HG03045 (cell line): Measurements from ENCODE around the gene LMX1A.

Source experiments
- ATAC-seq: cut with Tn5 transposase; IDR thresholded peaks from one replicate; pipeline ENCODE4 v1.9.1; 2021; ENCODE audit warnings: mild to moderate bottlenecking, moderate library complexity; ENCODE audit not compliant: unreplicated experiment

Gene LMX1A

DNA sequence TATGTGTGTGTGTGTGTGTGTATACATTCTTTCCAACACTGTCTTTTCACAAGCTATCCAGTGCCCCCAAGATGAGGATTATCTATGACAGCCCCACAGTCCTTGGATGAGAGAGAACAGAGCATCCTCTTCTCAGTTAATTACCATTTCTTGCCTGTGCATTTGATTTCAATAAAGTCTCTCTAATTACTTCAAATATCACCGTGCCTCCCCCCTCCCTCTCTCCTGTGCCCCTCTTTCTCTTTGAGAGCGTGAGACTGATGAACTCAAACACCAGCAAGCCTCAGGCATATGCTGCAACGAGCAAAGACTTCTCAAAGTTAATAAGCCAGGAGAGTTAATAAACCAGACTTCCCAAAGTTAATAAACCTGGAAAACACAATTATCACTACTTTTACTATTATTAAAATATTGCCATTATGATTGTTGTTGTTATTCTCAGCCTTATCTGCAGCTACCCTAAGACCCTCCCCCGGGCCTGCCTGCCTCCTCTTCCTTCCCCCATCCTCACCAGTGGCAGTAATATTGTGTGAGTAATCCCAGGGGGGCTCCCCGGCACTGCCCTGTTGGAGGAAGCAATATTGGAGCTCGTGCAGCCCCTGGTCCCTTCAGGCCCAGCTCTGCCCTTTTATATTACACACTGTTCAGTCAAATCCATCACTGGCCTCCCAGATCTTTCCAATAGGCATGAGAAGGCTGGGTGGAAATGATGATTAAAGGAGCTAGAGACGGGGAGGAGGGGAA, 30.9 kb downstream of the LMX1A start:
- ATAC-seq: no peak

DNA sequence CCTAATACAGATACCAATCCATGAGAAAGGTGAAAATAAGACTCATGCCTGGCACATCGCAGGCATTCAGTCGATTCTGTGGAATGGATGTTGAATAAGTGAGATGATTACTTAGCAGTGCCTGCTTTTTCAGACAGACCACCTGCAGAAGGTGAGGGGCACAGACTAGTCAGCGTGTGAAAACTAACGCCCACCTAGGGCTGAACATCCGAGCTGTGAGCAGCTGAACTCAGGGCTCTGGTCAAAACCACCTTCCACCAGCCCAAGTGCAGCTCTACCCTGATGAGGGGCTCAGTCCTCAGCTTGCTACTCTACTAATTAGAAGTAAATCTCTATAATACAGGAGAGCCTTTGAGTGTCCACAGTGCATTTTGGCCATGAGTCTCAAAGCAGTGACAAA, 32.5 kb downstream of the LMX1A start:
- no peak for ATAC-seq

DNA sequence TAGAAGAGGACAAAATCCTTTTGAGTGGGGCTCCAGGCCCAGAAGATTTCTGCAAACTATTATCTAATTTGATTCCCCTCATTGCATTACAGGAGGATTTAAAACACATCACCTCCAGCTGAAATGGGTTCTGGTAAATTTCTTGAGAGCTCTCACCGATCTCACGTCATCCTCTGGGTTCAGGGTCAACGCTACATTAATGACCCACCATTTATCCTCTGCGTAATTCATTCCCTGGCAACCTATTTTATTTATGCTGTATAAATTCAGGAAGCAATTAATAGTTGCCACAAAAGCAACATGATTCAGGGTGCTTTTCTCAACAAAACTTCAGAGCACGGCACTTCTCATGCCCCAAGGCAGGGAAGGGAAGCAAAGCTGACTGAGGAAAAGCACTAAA, 38.9 kb downstream of the LMX1A start:
- ATAC-seq: no peak

DNA sequence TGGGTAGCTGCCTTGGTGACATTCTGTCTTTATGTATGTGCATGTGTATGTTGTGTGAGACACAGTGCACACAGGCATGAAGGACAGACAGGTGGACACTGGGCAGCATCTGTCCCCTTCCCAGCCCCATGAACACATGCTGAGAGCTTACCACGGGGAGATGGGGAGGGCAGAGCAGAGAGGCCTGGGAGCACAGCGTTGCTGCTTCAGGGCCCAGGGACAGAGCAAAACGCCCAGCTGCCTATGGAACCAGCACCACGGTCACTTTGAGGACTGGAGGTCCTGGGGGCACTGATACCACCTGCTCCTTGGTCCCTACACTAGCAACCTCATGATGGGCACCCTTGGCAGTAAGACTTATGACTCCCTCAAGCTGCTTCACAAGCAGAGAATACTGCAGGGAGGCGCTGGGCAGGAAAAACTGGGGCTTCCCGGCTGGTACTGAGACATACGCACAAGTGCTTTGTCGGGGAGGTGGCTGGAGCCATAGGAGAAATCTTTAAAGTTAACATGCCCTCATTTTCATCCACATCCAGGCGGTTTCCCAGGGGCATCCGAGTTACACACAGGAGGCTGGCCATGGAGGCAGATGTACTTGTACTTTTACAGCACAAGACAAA, 40.3 kb downstream of the LMX1A start:
- ATAC-seq: no peak

DNA sequence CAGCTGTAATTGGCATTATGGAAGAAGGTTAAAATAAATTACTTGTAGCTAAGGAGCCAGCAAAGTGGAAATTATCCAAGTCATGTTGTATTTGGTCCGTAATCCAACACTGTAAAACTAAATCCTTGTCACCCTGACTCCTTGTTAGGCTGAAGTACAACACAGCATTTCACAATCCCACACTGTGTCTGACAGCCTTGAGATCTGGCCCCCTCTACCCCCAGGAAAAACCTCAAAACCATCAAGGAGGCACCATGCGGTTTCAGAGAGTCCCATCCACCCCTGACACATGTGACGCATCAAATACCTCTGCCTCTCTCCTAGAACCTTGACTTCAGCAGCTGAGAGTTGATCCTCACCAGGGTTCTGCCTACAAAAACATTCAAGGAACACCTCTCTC, 41.0 kb downstream of the LMX1A start:
- ATAC-seq: no peak

DNA sequence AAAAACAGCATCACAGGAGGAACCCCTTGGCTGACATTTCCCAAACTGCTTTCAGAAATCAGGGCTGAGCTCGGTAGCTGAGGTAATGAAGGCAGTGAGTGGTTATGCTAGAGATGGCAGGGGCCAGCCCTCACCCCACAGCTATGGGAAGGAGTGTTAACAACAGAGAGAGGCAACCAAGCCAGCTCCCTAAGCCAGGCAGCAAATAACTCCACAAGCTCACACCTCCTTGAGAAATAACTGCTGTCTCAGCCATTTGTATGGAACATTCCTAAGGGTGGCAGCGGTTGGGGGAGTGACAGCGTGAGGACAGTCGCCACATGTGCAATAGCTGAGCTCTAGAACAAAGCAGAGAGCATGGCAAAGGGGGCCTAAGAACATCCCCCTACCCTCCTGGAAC, 42.6 kb downstream of the LMX1A start:
- no peak for ATAC-seq

DNA sequence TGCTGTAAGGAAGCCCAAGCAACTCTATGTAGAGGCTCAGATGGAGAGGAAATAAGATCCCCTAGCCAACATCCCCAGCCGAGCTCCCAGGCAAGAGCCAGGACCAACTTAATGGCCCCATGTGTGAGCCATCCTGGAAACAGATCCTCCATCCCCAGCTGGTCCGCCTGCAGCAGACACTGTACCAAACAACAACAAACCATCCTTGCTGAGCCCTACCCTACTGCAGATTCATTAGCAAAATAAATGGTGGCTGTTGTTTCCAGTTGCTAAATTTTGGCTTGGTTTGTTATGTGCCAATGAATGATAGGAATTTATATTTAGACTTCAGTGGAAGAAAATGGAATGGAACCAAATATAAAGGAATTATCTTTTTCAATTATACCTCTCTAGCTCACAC, 43.9 kb downstream of the LMX1A start:
- no peak for ATAC-seq

DNA sequence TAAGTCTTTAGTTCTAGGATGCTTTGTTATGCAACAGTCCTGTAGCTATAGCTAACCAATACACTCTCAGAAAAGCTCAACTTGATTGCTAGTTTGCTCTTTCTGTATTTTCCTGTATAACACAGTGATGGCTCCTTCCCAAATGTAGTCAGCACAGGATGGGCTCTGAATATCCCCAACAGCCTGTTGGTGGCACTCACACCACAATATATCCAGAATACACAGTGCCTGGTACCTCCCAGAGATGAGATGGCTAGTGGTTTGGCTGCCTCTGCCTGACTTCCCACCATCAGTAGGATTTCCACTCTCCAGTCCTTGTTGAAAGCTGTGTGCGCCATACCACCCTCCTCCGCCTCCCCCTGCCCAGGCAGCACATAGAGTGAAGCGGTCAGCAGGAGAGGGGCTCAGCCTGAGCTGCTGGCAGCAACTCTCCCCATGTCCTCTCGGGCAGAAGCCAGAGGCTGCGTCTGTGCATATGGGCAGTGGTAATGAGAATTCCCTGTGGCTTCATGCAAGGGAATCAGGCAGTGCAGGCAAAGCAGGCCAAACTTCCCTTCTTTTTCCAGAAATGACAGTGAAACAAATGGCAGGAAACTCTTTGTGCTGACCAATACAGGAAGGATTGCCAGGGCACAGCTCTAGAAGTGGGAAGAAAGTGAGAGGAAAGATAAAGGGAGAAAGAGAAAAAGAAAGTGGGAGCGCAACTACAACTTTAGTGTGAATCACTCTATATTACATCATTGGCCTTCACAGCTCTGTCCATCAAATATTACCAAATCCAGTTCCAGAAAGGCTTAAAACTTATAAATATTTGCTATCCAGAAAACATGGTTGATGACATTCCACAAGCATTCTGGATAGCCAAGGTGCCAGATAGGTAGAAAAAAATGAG, 49.7 kb downstream of the LMX1A start:
- no peak for ATAC-seq

DNA sequence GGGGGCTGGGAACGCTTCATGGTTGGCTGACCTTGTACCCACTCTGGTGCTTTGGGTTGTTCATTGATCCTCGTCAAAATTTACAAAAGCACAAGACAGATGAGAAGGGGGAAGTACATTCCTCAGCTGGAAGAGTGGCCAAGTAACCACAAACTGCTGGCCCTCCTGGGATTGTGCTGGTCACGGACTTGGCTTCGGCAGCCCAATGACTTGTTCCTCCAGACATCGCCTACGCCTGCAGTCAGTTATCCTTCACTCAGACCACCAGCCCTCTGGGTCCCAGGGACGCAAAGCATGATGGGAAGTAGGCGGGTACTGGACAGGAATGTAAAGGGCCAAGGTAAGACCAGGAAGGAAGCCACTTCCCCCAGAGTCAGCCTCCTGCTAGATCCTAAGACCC, 53.1 kb downstream of the LMX1A start:
- ATAC-seq: no peak

DNA sequence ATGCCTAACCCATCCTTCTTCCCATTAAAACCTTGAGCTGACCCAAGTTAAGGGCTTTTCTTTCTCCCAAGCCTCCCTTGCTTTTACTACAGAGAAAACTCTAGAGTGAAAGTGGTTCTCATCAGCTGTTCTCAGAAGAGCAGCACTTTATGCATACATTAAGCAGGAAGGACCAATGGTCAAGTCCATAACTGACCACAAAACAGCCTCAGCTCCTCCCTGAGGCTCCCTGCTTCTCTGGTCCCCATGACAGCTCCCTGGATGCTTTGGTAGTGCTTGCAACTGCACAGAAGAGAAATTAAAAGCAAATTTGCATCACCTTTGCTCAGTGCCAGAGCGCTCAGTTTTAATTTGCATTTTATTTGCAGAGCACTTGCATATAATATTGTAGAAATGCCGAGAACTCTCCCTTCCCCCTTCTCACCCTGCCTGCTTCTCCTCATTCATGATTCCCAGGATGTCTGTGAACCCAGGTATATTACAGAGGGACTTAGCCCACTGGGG, 56.1 kb downstream of the LMX1A start:
- no peak for ATAC-seq

DNA sequence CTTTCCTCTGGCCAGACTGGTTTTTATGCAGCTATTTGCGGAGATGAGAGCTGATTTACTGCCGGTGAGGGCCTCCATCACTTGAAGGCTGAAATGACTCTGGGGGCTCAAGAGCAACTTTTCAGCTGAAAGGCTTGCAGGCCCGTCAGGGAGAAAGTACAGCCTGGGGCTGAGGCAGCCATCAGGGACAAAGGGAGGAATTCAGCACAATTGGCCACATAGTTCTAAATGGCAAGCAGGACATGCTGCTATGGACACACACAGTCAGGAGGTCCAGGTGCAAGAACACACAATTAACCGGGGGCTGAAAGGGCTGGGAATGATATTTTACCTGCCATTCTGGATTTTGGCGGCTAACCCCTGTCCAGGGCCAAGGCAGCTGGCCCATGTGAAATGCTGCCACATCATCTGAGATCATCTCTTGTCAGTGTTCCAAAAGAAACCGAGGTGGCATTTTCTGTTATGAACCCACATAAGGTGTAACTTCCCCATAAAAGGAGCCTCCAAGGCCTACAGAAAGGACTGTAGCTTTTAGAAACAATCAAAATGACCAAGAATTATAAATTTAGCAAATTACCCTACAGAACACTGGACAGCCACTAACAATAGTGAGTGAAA, 58.2 kb downstream of the LMX1A start:
- no peak for ATAC-seq

DNA sequence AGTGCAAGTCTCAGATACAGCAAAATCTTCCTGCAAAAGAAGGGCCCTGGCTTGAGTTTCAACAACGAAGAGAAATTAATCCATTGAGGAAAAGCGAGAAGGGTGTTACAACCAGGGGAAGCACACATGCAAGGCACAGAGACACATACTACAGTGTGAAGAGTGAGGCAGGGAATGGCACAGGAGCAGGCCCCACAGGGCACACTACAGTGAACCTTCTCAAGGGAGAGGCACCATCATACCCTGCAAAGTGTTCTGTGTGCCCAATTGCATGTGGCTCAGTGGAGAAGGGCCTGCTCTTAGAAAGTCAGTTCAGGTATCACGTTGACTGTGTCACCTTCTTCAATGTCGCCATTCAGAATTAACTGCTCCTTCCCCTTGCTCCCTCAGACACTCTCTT, 60.3 kb downstream of the LMX1A start:
- ATAC-seq: no peak

DNA sequence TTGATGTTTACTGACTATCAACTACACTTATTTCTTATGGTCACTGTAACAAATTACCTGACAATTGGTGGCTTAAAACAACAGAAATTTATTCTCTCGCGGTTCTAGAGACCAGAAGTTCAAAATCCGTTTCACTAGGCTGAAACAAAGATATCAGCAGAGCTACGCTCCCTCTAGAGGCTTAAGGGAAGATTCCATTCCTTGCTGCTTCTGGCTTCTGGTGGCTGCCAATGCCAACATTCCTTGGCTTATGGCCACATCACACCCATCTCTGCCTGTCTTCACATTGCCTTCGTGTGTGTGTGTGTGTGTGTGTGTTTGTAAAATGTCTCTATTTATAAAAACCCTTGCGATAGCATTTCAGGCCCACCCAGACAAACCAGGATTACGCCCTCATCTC, 66.4 kb downstream of the LMX1A start:
- ATAC-seq: no peak

DNA sequence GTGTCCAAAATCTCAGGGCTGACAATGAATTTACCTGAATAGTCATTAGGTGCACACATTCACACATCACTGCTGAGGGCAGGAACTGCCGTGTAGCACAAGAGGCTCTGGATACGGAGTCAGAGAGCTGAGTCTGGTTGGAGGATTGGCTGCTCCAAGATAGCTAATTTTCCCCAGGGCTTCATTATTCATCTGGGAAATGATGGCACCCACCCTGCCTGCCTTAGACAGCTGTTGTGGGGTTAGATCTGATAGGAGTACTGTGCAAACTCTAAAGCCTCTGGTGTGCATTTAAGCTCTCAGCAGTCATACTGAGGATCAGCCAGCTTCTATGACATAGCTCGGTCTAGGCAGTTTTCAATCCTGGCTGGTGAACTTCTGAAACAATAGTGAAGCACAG, 67.0 kb downstream of the LMX1A start:
- no peak for ATAC-seq

DNA sequence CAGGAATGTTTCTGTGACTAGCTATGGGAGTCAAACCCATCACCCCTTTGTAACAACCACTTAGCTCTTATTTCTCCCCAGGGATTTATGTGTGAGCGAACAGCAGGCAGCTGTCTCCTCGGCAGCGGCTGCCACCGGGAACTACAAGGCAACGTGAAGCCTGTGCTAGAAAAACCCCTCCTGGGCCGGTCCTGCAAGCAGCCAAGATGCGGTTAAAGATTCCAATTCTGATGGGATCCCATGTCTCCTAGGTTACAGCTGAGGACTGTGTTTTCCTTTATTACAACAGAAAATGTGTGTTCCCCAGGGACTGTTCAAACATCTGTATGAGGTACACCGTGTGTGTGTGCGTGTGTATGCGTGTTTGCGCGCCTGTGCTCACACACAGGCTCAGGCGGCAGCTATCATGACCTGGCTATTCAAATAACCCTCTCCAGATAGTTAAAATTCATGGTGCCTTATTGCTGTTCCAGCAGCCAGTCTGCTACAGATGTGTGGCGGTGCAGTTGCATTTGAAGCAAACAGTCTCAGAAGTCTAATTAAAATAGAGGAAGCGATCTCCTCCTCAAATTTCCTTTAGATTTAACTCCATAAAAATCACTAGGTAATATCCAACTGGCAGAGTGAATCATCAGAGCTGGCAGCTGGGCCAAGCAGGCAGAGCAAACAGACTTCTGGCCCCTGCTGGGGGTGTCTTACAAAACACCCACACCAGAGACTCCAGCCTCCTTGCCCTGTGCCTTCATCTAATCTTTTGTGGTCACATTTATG, 68.0 kb downstream of the LMX1A start:
- ATAC-seq: no peak

DNA sequence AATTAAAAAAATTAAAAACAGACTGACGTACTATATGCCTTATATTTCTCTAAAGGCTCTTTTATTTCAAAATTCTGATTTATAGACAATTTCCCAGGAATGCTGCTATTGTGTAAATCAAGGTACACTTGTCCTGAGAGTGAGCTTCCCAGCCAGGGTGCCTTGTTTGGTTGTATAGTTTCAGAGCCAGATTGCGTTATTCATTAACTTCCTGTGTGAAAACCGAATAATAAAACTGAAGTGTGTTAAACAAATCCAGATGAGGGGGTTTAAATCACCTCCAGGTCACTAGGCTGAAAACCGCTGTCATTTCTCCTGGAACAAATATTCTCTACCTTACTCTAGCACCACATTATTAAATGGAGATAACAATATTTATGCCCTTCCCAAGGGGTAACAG, 68.7 kb downstream of the LMX1A start:
- no peak for ATAC-seq

DNA sequence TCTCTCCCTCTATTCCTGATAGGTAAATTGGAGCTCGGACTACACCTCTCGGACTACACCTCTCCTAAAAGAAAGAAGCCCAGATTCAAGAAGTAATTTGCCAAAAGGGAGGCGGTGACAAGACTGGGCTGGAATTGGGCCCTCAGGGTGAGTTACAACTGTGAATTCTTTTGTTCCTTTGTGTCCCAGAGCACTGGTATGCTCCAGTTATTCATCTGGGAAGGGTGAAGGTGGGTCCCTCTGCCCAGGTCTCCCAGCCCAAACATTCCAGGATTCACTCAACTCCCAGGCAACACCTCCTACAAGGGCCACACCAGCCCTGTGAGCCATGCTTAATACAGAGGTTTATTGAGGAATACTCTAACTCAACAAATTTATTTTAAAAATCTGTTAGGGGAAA, 69.2 kb downstream of the LMX1A start:
- no peak for ATAC-seq

DNA sequence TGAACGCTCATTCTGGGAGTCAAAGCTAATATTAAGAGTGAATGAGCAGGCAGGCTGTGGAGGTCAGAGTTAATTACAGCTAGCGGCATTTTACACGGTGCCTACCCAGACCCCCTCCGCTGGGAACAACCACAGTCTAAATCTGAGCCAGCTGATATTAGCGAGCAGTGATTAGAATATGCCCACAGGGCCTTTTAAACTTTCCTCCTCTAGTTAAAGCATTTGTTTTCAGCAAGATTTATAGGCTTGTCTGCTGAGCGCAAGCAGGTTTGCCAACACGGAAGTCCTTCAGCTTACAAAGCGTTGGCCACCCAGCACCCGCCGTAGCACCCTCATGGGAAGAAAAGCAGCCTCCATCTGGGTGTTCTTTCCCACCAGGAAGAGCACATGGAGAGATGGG, 72.1 kb downstream of the LMX1A start:
- no peak for ATAC-seq

DNA sequence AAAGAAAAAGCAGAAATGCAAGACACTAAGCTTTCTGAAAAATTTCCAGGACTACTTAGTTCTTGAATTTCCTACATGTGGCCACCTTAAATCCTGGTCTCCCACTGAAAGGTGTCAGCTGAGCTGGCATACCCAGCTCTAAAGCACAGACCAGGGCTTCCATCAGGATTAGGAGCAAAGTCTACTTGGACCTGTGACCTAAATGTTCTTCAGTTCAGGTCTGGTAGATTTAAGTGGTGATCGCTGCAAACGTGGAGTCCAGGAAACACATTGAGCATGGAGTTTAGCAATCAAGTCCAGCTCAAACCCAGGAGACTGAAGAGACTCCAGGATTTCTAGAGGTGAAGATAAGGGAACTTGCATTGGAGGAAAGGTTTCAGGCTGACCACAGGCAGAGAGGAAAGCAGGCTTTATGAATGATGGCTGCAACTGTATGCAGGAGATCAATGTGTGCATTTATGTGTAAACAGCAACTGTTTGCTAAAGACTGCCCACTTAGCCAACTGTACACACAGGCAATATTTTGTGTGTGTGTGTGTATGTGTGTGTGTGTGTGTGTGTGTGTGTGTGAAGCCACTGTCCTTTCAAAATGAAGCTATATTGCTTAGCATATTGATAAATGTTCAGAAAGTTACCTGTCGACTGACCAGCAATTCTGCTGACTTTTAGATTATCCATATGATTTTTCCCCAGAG, 75.2 kb downstream of the LMX1A start:
- ATAC-seq: no peak

DNA sequence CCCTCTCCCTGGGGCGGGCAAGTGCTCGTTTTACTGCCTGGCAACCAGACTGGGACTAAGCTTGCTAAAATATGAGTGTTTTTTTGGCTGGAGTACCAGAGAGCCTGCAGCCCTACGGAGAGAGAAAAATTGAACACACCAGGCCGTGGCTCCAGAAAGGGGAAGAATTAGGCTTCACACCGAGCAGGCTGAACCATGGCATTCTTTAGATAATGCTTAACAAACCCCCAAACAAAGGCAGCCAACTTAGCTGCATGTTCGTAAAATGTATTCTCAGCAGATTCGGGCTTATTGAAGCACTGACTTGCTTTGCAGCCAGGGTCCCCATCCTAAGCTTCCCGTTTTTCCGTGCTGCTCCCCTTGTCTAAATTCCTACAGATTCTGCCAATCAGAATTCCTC, 76.6 kb downstream of the LMX1A start:
- ATAC-seq: no peak
